Left lung (tissue), 10 donors: ENCODE measurements around the gene VCP. TPM values are rescaled to one million over a fixed set of nuclear protein-coding genes. Genes with fewer than 3 reads are reported as not detected.
A peak's percentile ranks its signal among the peaks of the same experiment; 100 is the strongest.

Experiments
- ATAC-seq: fragments of 200-7000 bp; cut with Tn5 transposase; one replicate; pipeline ENCODE4 v1.9.1; 2020; ENCODE audit warnings: moderate library complexity
- DNase-seq, 4 donors: peaks; one replicate each; pipeline ENCODE4 v3.0.0-alpha.2; 2013 to 2020
- H3K27ac ChIP-seq, 2 donors: fragments of 200-600 bp; sonication (generic) in 1 of 2; one replicate each; pipeline versions ENCODE4 v1.5.0 to v1.8.0; 2020 to 2021
- H3K27me3 ChIP-seq, 2 donors: fragments of 200-600 bp; sonication (generic) in 1 of 2; one replicate each; pipeline versions ENCODE4 v1.5.0 to v1.8.0; 2020 to 2021
- H3K36me3 ChIP-seq, 2 donors: fragments of 200-600 bp; sonication (generic) in 1 of 2; one replicate each; pipeline versions ENCODE4 v1.5.0 to v1.8.0; 2020 to 2021
- H3K4me1 ChIP-seq, 2 donors: fragments of 200-600 bp; one replicate each; pipeline ENCODE4 v1.8.0; 2021
- H3K4me3 ChIP-seq, 2 donors: fragments of 200-600 bp; sonication (generic) in 1 of 2; one replicate each; pipeline versions ENCODE4 v1.5.0 to v1.8.0; 2020 to 2021; ENCODE audit warnings: mild to moderate bottlenecking in 1 of 2
- H3K9me3 ChIP-seq, 2 donors: fragments of 200-600 bp; sonication (generic) in 1 of 2; one replicate each; pipeline versions ENCODE4 v1.5.0 to v1.8.0; 2020 to 2021
- CTCF ChIP-seq, 2 donors: fragments of 200-600 bp; sonication (generic) in 1 of 2; IDR thresholded peaks; one replicate each; pipeline versions ENCODE4 v1.5.0 to v1.8.0; 2021; ENCODE audit warnings: antibody characterized with exemption in 2 of 2
- intact Hi-C, 2 donors: fragments of 100-400 bp; cut with DNase I; formaldehyde crosslinking; loops; one replicate each; pipeline versions ENCODE4 v1.11.2 to v1.14.2; 2022
- polyA plus RNA-seq, 6 donors: library from polyadenylated mRNA; unstranded; fragments of 120-200 nt; gene quantifications; one replicate each; pipeline ENCODE4 v1.2.1, GENCODE V29; 2013; ENCODE audit not compliant: insufficient read length in 6 of 6
- total RNA-seq, 2 donors: library from RNA; stranded (reverse); fragmentation: NEBNext Ultra II Directional; extraction: Animal tissue kit (Norgen Biotek cat#: 25700); gene quantifications; one replicate each; pipeline ENCODE4 v1.2.1, GENCODE V29; 2021
- donor health status: DM: no; HTN: yes; CAD: no.
- donor health status: DM: no; HTN: no; CAD: no.

The VCP gene
- total and polyA plus RNA-seq, 8 donors, result 198 to 327 (median 224) TPM

- peaks cover 0 to 82% of the 10 kb centered on the region in 2 donors for H3K36me3 ChIP-seq
Measured at GRCh38 chr9:35048511-35048910, 23.9 kb downstream of the VCP start.

GRCh38 chr9:35044071-35044470 lies 28.4 kb downstream of the VCP start:
- no peak for TF ChIP-seq CTCF (IDR thresholded peaks at IDR 0.05)
- Histone ChIP-seq H3K27me3 (no peaks in the 10 kb centered on the region), H3K4me1 (no peaks in the 10 kb centered on the region), H3K9me3 (no peaks in the 10 kb centered on the region), H3K4me3 (no peak overlapping the region), H3K27ac (no peak overlapping the region), H3K36me3 (peaks cover 0 to 57% of the 10 kb centered on the region in 2 donors)
- intact Hi-C loops, result no loop called here
- no peak for ATAC-seq
- no peak for DNase-seq

More at GRCh38 chr9:35048511-35048910, 23.9 kb downstream of the VCP start:
- no peak for TF ChIP-seq CTCF (IDR thresholded peaks at IDR 0.05)
- Histone ChIP-seq H3K4me1 (no peaks in the 10 kb centered on the region), H3K27ac (no peak overlapping the region), H3K4me3 (no peak overlapping the region), H3K27me3 (no peaks in the 10 kb centered on the region), H3K9me3 (no peaks in the 10 kb centered on the region)
- DNase-seq (no peak), ATAC-seq (no peak)
- intact Hi-C loops, result no loop called here

- no peak overlapping the region for H3K4me3 ChIP-seq
- H3K4me1 ChIP-seq, result no peaks in the 10 kb centered on the region
- intact Hi-C loops, result no loop called here
- H3K27ac ChIP-seq, result no peak overlapping the region
- peaks cover 0 to 52% of the 10 kb centered on the region in 2 donors for H3K36me3 ChIP-seq
- DNase-seq (no peak), ATAC-seq (no peak)
- H3K9me3 ChIP-seq, result no peaks in the 10 kb centered on the region
- H3K27me3 ChIP-seq, result no peaks in the 10 kb centered on the region
- TF ChIP-seq CTCF (IDR thresholded peaks at IDR 0.05), result no peak
Measured at GRCh38 chr9:35042891-35043545, 29.4 kb downstream of the VCP start.

- no peak overlapping the region for H3K27ac ChIP-seq
- ATAC-seq (no peak), DNase-seq (peak in 1 of 4 donors; percentile 13)
- H3K4me1 ChIP-seq, result no peaks in the 10 kb centered on the region
- intact Hi-C loops, result no loop called here
- no peaks in the 10 kb centered on the region for H3K27me3 ChIP-seq
- no peak overlapping the region for H3K4me3 ChIP-seq
- peaks cover 0 to 46% of the 10 kb centered on the region in 2 donors for H3K36me3 ChIP-seq
- no peak for TF ChIP-seq CTCF (IDR thresholded peaks at IDR 0.05)
- H3K9me3 ChIP-seq, result no peaks in the 10 kb centered on the region
Measured at GRCh38 chr9:35042081-35042604, 30.3 kb downstream of the VCP start.

GRCh38 chr9:35035851-35036701 lies 36.3 kb downstream of the VCP start:
- no peak for TF ChIP-seq CTCF (IDR thresholded peaks at IDR 0.05)
- Histone ChIP-seq H3K36me3 (peaks cover 0 to 7% of the 10 kb centered on the region in 2 donors), H3K27ac (no peak overlapping the region), H3K4me1 (peaks cover 0 to 5% of the 10 kb centered on the region in 2 donors), H3K27me3 (no peaks in the 10 kb centered on the region), H3K9me3 (no peaks in the 10 kb centered on the region), H3K4me3 (peak overlapping the region; percentile 8 to 31)
- peak; percentile 45 to 87 (median 66) for DNase-seq
- intact Hi-C loops, result no loop called here
- ATAC-seq, result peak; percentile 93
